NCI-H524 (cell line): ENCODE measurements around the gene TPT1.
A peak's percentile ranks its signal among the peaks of the same experiment; 100 is the strongest.

Experiments
- DNase-seq, 2 experiments: peaks; one replicate each; lab custom pipeline; 2025; lab: John Stamatoyannopoulos, UW

TPT1 gene

DNA sequence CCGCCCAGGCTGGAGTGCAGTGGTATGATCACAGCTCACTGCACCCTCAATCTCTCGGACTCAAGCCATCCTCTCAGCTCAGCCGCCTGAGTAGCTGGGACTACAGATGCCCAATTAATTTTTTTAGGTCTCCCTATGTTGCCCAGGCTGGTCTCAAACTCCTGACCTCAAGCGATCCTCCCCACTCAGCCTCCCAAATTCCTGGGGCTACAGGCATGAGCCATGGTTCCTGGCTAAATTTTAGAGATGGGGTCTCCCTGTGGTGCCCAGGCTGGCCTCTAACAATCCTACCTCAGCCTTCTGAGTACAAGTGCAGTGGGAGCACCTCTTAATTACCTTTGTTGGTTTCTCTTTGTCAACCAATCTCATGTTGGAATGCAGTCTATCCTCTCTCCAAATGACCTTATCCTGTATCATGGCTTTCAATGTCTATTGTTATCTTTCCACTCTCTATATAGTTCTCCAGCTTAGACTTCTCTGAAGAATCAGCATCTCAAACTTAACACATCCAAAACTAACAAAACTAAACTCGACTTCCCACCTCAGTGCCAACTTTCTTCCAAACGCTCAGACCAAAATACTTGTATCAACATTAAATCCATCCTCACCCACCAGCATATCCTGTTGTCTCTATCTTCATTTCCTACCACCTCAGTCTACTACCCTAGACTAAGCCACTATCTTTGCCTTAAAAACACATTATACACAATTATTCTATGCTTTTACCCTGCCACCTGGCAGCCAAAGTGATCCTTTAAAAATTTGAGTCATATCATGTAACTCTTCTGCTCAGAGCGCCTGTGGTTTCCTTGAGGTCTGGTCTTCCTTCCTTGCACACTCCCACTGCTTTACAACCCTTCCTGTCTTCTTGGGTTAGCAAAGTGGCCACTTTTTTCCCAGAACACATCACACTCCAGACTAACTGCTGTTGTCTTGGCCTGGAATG is 6.7 kb downstream of the TPT1 start:
- no peak for DNase-seq

DNA sequence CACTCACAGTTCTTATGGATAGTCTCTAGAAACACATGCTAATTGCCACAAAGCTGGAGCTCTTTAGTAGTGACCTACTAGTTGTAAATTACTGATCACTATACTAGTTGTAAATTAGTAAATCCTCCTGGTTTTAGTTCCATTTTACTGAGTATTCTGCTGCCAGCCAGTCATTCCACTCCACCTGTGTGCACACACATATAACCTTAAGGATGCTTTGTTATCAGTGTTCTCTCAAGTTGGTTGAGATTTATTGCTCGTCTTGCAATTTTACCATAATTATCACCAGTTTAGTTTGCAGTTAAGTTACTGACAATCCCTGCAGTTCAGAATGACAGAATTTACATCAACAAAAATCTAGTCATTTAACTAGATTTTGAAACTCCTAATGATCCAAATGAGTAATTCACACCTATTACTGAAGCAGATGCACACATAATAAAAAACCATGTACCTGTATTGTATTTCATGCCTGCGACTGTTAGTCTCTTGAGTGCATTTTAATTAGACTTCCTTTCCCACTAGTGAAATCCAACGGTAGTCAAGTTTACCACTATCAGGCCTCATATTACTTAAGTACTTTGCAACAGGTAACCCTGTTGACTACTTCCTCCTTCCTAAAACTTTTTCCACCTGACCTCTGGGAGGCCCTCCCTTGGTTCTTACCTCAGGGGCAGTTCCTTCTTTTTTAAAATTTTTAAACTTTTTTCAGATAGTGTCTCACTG is 7.6 kb downstream of the TPT1 start:
- no peak for DNase-seq

DNA sequence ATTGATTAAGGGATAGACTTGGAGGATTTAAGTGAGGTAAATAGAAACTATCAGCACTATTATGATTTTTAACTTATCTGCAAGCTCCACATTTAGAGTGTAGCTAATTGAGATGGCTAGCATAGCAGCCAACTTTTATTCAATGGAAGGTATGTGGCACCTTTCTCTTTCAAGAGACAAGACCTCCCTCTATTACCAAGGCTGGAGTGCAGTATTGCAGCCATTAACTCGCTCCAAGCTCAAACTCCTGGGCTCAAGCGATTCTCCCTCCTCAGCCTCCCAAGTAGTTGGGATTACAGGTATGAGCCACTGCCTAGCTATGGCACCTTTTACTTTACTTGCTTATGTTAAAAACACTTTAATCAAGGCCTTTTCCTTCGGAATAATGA is 8.2 kb downstream of the TPT1 start:
- DNase-seq, result no peak

DNA sequence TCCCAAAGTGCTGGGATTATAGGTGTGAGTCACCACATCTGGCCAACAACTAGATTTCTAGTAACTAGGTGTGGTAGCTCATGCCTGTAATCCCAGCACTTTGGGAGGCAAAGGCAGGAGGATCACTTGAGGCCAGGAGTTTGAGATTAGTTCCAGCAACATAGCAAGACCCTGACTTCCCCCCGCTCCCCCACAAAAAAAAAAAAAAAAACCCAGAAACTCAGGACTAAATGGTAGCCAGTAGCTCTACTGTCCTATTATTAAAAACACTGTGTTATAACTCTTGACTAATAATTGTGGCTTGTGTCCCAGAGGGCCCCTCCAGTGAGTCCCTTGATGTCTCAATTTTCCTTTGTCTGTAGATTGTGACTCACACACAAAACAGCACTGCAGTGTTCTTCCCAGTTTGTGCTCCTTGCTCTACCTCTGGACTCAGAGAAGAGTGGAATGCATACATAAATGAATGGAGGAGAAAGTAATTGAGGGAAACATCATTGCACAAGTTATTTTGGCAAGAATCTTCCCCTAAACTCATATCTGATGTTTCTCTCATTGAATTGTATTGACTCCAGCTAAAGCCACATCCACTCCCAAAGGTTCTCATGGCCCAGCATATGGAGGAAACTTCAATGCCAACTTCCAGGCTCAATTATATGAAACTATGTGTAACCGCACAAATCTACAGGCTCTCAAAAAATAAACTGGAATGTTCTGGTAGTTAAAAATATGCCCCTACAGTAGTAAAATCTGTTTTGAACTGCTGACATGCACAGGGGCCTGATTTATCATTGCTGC is 8.8 kb downstream of the TPT1 start:
- peak in 1 of 2 experiments; percentile 17 for DNase-seq

DNA sequence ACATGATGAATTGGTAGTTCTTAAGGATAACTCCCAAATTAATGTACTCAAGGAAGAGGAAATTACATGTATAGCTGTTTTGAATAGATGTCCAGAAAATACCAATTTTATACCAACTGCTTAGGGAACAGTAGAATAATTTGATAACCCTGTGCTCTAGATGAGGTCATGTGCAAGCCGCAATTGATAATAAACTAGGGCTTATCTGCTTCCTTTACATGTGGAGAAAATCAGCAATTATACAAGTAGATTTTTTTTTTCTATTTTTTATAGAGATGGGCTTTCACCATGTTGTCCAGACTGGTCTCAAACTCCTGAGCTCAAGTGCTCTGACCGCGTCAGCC is 9.3 kb downstream of the TPT1 start:
- DNase-seq, result no peak

DNA sequence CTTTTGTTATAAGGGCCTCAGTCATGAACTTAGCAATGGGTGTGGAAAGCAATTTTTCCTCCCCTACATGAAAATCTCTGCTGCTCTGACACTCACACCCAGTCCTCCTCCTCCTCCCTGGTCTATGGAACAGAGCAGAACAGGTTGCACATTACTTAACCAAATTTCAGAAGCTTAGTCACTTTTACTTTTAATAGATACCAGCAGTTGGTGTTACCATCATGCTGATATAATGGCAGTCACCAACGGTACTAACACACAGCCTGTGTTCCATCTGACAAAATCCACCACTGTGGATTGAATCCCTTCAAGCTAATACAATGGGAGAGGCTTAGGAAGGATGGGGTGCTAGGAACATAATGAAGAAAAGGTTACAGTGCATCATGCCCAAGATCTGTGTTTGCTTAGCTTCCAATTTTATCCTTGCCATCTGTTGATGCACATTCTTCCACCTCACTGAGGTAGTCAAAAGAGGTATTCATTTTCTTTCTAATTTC is 9.8 kb downstream of the TPT1 start:
- DNase-seq, result peak in 1 of 2 experiments; percentile 13

DNA sequence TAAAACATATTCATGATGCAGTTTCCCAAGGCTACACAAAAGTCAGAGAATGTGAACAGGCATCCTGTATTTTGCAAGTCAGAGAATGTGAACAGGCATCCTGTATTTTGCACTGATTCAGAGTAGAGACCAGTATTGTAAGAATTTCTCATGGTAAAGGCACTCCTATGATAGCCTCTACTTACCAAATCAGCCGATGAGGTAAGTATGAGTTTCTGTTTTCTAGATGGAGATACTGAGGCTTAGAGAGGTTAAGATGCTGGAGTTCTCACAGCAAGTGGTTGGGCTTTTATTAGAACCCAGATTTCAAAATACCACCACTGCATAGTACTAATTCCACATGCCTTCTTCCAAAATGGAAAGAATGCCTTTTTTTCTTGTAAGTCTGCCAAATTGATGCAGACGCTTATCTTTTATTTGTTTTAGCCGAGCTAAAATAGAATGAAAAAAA is 12.3 kb downstream of the TPT1 start:
- no peak for DNase-seq

DNA sequence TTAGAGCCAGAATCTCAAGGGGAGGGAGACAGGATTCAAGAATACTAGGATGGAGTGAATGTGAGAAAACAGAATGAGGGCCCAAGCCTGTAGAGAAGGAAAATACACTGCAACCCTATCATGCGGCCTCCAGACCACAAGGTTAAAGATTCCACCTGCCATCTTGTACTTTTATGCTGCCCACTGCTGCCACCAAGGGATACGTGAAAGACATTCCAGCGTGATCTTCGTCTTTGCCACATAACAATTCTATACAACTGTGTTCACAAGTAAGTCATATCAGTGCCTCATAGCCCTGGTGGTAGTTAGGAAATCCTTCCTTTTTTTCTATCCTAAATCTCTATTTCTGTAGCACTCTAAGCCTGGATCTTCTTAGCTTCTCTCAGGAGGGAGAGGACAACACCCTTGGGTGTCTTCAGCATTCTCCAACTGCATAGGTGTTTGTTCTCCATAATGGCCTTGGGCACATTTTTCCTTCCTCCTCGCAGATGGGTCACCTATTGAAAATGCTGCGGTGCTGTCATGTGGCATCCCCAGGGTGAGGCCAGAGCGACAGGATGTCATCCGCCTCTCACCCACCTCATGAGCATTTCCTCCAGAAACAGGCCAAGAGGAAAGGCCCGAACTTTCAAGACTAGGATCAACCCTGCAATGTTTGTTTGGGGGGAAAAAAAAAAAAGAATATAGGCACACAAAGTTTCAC is 13.6 kb downstream of the TPT1 start:
- DNase-seq, result no peak

DNA sequence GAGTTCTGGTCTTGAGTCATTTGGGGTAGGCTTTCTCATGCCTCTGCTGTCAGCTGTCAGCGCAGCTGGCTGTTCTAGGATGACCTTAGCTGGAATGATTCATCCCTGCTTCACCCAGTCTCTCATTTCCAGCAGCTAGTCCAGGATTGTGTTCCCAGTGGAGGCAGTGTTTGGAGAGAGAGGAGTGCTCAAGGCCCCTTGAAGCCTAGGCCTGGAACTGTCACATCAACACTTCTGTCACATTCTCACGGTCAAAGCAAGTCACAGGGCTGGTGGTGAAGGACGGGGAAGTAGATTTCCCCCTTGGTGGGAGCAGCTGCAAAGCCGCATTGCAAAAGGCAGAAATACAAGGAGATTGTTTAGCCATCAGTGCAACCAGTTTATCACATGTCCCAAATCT is 15.2 kb downstream of the TPT1 start:
- no peak for DNase-seq

DNA sequence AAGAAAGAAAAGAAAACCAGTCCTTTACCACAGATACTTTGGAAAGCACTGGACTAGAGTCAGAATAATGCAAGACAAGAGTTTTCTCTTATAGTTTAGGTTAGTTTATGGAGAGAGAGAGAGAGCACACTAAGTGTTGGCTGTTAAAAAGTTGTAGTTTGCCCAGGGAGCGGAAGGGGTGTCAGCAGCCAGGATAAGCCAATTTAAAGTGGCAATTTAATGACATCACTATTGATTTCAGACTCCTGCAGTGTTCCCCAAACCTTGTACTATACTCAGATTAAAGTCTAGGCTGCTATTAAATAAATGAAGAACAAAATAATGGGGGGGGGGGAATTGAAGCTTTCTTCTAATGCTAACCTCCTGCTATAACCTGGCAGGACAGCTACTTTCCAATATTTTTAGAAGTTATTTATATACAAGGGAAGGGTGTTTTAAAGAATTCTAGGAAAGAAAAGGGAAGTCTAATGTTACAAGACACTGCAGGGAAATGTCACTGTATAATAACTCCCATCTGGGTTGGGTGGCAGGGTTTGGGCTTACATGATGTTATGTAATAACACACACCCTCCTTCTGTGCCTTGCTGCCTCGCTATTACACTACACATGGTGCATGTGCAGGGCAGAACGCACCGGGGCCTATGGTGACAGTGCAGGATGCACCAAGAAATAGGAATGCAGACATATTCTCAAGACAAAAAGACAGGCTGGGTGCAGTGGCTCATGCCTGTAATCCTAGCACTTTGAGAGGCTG is 19.9 kb downstream of the TPT1 start:
- no peak for DNase-seq

DNA sequence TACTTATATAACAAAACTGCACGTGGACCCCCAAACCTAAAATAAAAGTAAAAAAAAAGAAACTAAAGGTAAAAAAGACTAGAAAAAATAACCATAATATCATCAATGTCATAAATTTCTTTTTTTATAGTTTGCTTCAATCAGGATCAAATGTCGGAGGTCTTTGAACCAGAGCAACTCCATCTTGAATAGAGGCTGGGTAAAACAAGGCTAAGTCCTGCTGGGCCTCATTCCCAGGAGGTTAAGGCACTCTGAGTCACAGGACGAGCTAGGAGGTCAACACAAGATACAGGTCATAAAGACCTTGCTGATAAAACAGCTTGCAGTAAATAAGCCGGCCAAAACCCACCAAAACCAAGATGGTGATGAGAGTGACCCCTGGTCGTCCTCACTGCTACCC is 24.0 kb downstream of the TPT1 start:
- no peak for DNase-seq

DNA sequence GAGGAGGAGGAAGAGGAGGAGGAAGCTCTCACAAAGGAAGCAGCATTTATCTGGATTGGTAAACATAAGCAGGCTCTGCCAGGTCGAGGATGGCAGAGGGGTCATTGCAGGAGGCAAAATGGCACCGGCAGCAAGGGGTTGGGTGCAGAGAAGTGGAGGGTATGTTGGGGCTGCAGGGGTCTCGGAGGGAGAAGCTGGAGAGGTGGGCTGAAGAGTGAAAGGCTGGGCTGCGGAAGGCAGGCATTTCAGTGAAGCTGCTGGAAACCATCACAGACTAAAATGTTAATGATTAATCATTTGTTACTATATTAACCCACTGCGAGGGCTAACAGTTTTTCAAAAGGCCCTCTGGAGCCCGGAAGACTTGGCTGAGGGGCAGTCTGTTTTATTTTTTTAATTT is 24.6 kb downstream of the TPT1 start:
- DNase-seq, result no peak

DNA sequence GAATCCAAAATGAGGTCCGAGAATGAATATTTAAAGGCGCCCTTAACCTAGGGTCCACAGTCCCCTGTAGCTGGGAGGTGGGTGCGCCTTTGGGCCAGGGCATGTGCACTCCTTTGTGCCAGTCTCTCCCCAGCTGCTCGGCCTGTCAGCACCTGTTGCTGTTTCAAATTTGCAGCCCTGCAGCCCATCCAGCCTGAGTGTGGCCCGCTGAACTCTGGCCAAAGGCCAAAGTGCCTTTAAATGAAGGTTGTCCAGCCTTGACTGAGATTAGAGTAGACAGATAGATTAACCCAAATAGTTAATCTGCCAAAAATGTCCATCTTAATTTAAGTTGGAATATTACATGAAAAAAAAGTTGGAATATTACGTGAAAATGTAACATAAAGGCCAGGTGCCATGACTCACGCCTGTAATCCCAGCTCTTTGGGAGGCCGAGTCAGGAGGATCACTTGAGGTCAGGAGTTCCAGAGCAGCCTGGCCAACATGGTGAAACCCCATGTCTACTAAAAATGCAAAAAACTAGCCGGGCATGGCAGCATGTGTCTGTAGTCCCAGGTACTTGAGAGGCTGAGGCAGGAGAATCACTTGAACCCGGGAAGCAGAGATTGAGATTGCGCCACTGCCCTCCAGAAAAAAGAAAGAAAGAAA is 25.3 kb downstream of the TPT1 start:
- no peak for DNase-seq

DNA sequence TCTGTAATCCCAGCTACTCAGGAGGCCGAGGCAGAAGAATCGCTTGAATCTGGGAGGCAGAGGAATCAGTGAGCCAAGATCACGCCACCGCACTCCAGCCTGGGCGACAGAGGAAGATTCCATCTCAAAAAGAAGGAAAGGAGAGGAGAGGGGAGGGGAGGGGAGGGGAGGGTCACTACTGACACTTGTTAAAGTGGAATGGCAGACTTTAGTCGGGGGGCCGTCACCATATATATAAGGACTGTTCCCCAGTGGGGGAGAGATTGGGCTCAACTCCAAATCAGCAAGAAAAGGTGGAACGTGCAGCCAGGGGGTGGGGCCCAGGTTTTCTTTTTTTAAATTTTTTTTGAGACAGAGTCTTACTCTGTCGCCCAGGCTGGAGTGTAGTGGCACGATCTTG is 26.2 kb downstream of the TPT1 start:
- no peak for DNase-seq

DNA sequence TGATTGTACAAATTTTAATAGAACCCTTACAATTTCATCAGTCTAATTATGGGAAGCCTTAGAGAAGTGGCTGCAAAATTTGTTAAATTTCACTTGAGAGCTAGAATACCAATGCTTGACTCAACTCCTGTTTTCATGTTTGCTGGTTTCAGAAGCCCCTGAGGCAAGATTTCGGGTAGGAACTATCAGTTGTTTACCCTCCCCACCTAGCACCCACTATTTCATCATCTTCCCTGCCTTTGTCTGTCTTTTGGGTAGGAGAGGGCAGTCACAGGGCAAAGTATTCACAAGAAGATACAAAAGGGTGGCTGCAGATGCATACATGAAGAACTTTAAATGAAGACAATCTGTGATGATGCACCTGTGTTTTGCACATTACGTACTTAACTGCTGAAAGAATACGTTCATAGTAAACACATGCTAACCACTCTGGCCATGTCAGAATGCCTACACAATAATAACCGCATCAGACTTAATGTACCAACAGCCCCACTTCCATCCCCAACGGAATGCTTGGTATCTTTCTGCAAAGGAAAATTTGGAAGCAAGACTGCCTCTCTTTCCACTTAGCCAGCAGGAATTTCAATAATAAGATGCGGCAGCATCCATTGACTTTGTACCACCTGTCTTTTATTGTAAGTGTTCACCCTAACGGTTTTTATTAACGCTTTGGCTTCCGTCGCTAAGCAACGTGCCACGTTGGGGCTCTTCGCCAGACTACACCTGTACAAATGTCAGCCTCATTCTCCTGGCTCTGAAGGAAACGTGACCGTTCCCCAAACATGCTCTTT is 30.4 kb downstream of the TPT1 start:
- peak in 1 of 2 experiments; percentile 17 for DNase-seq

DNA sequence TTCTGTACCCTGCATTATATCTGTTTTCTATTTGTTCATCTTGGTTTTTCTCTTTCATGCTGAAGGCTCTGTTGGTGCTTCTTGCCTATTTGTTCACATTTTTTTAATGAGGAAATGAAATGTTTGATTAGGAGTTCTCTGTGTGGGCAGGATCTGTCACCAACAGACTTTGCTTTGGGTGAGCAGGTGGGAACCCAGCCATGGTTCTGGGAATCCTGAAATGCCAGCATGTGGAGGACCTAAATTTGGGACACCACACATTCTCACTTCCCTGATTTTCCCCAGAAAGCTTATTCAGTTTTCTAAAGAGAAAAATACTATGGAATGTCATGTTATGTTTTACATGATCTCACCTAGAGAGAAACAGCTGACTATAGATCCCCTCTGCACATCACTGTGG is 34.0 kb downstream of the TPT1 start:
- no peak for DNase-seq

DNA sequence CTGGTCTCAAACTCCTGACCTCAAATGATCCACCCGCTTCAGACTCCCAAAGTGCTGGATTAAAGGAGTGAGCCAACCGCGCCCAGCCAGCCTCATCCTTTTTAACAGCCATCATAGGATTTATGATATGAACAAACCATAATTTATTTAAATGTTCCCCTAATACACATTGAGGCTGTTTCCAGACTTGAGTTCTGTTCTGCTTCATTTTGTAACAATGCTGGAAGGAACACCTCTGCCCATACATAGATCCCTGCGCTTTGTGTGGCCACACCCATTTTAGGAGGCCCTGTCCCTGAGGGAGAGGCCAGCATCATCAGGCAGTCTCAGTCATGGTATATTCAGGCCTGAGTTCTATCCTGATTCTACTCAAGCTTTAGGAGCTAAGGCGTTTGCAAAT is 35.9 kb downstream of the TPT1 start:
- DNase-seq, result no peak

DNA sequence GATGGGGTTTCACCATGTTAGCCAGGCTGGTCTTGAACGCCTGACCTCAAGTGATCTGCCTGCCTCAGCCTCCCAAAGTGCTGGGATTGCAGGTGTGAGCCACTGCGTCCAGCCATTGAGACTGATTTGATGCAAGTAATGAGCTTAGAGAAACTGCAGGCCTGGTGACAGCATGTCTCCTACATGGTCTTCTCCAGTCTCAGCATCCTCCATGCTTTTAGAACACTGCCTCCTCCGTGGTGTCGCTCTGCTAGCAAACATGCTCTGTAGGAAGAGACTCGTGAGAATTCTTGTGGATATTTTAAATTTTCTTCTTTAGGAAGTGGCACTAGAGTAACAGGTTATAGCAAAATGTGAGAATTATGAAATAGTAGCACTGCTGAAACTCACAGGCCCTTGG is 37.1 kb downstream of the TPT1 start:
- no peak for DNase-seq

DNA sequence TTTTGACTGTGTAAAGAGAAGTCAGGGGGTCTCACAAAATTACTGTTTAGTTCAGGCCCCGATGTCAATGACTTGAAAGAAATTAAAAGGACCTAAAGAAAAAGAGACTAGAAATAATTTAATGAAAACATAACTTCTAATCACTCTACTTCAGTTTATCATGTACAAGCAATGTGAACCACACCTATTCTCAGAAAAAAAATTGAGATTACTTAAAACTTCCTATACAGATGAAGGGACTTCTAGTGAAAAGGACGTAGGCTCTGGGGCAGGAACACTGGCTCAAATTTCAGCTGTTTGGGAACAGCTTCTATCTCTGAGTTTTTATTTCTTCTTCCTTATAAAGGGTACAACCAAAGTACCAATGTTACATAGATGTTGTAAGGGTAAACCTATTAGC is 38.0 kb downstream of the TPT1 start:
- no peak for DNase-seq

DNA sequence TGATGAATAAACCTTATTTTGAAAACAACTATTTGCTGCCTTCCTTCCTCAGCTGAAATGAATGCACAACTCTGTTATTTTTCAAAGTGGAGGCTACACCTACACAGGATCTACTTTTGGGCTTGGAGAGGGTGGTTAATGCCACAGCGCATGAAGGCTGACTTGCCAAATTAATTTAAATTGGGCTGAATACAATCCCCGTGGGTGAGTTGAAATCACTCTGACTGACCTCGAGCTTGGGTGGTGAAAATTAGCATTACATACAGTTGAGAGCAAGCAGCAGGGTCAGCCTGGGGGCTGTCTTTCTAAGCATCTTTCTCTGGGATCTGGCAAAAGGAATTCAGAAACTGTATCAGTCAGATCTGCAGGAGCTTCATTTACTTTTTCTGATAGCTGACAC is 38.5 kb downstream of the TPT1 start:
- no peak for DNase-seq
